T-helper 1 cell (primary cell): Measurements from ENCODE around the gene ATG12.

Experiments used
- DNase-seq, 5 donors: peaks; one replicate each; pipeline ENCODE4 v3.0.0-alpha.2; 2012 to 2020

The ATG12 gene

DNA sequence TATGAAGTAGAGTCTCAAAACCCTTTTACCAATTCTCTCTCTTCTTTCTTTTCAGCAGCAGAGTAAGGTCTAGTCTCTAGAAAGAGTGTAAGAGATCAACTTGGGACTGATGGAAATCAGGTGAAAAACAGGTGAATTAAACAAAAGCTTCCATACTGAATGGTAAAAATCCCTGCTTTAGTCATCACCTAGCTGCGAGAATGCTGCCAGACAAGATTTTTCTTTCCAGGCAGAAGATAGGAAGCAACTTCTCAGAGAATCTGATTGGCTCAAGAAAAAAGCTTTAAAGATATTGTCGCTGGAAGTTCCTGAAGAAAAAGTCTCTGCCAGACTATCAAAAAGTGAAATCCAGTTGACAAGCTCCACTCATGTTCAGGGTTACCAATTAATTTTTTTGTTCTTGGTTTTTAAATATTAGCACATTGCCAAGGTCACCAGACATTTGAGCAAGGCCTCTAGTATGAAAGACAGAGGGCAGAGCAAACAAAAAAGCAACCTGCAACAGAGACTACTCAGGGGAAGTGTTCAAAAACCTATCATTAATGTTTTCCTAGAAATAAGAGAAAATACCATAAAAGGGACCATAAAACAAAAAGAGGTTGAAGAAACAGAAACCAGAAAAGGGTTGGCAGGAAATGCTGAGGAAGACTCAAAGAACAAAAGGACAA, 34.2 kb downstream of the ATG12 start:
- peak in 1 of 5 donors; percentile 42 for DNase-seq

DNA sequence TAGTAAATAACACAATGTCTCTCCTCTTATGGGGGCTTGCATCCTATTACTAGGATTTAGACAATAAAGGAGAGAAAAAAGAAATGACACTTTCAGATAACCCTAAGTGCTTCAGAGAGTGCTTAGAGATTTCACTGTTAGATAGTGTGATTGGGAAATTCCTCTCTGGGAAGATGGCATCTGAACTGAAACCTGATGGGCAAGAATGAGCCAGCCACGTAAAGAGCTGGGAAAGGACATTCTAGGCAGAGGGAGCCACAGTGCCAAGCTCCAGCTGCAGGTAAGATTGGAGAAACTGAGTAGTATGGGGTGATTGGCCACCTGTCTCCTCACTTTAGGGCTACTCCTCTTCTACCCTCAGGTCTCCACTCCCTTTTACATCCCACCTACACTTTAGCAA, 39.4 kb downstream of the ATG12 start:
- DNase-seq: no peak

DNA sequence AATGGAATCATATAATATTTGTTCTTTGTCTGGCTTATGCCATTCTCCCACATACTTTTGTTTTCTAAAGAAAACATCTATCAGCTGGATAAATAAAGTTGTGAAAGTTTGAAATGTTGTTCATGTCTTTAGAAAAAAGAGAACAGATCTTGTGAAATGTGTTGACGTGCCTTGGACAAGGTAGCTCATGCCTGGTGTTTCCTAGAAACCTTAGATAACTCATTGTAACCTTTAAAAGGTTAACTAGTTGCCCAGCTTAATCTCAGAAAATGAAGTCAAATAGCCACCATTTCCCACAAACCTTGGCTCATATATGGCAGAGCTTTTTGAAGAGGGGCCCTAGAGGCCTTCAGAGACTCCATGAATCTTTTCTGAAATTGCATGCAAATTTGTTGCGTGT, 40.2 kb downstream of the ATG12 start:
- no peak for DNase-seq

DNA sequence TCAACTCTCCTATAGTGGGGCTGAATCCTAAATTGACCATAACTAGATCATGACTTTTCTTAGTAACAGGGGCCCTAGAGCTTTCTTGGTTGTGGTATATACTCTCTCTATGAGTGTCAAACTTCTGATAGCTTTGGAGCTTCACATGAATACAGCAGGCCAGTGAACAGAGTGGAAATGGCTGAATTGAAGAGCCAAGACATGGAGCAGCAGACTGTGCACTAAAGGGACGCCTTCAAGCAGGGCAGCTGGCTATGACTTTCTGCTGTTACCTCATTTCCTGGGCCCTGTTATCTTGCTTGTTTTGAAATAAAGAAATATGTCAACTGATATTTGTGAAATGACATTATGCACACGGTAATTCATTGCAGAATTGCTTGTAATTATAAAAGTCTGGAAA, 41.3 kb downstream of the ATG12 start:
- no peak for DNase-seq

DNA sequence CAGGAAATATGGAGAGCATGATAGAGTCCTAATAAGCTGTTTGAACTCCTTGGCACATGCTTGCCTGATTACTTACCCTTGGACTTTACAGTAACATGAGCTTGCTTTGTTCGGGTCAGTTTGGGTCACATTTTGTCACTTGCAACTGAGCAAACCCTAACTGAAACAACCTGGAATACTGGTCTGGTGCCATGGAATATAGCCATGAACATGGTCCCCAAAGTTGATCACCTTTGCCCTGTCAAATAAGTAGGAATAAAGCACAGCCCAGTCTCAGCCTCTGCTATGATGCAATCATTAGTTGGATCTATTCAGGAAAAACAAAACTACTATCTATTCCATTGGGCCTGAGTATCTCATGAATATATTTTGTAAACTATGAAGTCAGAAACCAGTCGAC, 43.1 kb downstream of the ATG12 start:
- no peak for DNase-seq

DNA sequence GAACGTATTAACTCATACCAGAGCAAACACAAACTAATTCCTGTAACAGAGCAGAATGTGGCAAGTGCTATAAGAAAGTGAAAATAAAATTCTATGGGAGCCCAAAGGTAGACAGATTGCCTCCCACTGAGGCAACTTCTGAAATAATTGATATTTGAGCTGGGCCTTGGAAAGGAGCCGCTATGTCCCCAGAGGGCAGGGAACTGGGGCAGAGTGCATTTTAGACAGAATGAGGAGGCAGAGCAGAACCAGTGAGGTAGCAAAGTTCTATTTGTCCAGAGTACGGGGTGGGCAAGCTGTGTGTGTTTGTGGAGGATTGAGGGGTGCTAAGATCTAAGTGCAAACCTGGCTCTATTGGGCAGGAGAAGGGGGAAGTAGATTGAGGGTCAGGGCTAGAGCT, 44.7 kb downstream of the ATG12 start:
- DNase-seq: no peak

DNA sequence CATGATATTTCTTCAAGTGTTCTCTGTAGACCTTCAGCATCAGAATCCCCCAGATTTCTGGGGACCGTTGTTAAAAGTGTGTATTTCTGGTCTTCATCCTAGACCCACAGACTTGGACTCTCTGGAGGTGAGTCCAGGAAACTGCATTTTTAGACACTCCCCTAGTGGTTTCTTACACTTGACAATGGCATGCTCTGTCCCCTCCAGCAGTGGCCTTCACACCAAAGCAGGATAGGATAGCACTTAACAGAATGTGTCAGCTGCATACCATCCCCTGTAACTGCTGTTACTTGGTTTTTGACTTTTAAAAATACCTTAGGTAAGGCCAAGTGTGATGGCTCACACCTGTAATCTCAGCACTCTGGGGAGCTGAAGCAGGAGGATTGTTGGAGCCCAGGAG, 45.7 kb downstream of the ATG12 start:
- no peak for DNase-seq

DNA sequence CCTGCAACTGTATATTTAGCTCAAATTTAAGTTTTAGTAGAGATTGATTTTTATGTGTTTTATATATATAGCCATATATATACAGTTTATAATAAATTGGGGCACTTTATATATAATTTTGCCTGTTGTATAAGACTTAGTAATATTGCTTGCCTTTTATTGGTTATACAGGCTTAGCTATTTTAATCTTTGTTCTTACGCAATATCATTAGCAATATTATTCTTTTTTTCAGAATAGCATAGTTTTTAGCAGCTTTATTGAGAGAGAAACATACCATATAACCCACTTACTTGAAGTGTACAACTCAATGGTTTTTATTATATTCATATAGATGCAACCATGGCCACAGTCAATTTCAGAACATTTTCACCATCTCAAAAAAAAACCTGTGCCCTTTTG, 52.9 kb downstream of the ATG12 start:
- DNase-seq: no peak

DNA sequence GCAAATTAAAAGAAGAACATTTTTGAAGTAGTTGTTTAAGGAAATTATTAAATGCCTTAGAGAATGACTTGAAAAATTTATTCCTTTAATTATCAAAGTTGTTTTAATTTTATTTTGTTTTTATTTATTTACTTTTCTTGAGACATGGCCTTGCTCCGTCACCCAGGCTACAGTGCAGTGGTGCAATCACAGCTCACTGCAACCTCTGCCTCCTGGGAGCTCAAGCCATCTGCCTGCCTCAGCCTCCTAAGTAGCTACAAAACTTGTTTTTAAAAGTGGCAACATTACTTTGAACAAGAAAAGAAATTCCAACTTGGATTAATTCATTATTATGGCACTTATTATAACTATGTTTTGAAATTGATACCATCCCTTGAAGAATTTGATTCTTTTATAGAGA, 53.9 kb downstream of the ATG12 start:
- DNase-seq: no peak

DNA sequence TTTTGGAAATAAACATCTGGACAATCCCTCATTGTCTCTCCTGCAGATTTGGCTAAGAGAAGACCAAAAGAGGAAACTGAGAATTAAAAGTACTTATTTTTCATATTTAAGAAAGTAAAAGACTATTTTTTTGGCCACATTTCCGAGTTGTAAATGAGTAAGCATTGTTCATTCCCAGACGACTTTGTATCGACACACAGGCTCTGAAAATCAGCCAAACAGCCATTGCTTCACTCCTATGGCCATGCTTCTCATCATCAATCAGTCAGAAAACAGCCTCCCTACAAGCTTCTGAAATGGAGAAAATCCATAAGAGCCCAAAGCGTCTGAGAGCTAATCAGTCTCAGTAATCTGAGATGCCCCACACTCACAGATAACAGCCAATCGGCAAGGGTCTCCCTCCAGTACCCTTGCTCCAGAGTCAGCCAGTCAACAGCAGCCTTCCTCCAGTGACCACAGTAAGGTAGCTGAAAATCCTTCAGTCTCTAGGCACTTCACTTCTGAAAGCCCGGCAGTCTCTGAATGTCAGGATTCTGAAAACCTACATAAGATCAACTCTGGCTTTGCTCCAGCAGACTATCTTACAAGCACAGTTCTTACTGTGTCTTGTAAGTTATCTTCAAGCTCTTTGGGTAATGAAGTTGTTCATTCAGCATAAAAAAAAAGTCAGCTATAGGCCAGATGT, 55.8 kb downstream of the ATG12 start:
- no peak for DNase-seq

DNA sequence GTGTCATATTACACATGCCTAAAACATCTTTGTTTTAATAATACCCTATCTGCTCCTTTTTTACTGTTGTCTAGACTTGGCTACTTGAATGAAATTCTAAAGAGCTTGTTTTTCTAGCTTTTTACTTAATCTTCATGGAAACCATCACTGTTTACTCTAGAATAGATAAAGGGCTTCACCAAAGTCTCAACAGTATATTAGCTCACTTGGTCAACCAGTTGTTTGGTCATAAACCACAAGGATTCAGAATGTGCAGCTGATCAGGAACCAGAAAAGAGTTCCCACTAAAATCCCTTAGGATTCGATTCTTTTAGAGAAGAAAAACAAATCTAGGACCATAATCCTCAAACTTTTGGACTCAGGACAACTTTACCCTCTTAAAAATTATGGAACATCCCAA, 62.9 kb downstream of the ATG12 start:
- no peak for DNase-seq
